GM23338 (cell line): ENCODE measurements around the gene MARCOL. TPM values are rescaled to one million over a fixed set of nuclear protein-coding genes. Genes with fewer than 3 reads are reported as not detected.

Experiments used
- ATAC-seq: fragments of 200-7000 bp; cut with Tn5 transposase; 3 replicates; pipeline ENCODE4 v1.9.1; 2020
- DNase-seq: peaks from one replicate; pipeline ENCODE4 v3.0.0-alpha.2; 2015; ENCODE audit warnings: low spot score
- H2AFZ ChIP-seq: fragments of 200-600 bp; sonication (generic); 2 replicates; pipeline ENCODE4 v1.8.0; 2016; ENCODE audit warnings: antibody characterized with exemption, mild to moderate bottlenecking, moderate library complexity
- H3F3A ChIP-seq: fragments of 200-600 bp; sonication (generic); replicated peaks from 2 replicates; pipeline ENCODE4 v1.8.0; 2017; ENCODE audit warnings: antibody characterized with exemption, mixed run types, low read depth
- H3K27ac ChIP-seq: fragments of 200-600 bp; sonication (generic); 2 replicates; pipeline ENCODE4 v1.6.1; 2016; ENCODE audit warnings: low read depth
- H3K27me3 ChIP-seq: fragments of 200-600 bp; sonication (generic); 2 replicates; pipeline ENCODE4 v1.8.0; 2016; ENCODE audit warnings: mild to moderate bottlenecking, mixed run types, moderate library complexity; ENCODE audit not compliant: insufficient read depth
- H3K36me3 ChIP-seq: fragments of 200-600 bp; sonication (generic); 2 replicates; pipeline ENCODE4 v1.8.0; 2016; ENCODE audit warnings: mild to moderate bottlenecking; ENCODE audit not compliant: insufficient read depth
- H3K4me1 ChIP-seq: fragments of 200-600 bp; sonication (generic); 2 replicates; pipeline ENCODE4 v1.8.0; 2016; ENCODE audit warnings: mild to moderate bottlenecking, moderate library complexity; ENCODE audit not compliant: insufficient read depth
- H3K4me2 ChIP-seq: fragments of 200-600 bp; sonication (generic); 2 replicates; pipeline ENCODE4 v1.7.1; 2017; ENCODE audit warnings: mixed run types
- H3K4me3 ChIP-seq: fragments of 200-600 bp; sonication (generic); 2 replicates; pipeline ENCODE4 v1.6.1; 2016; ENCODE audit warnings: mixed run types
- H3K79me2 ChIP-seq: fragments of 200-600 bp; sonication (generic); replicated peaks from 2 replicates; pipeline ENCODE4 v1.8.0; 2017; ENCODE audit warnings: mild to moderate bottlenecking; ENCODE audit not compliant: insufficient read depth
- H3K9me2 ChIP-seq: fragments of 200-600 bp; sonication (generic); 2 replicates; pipeline ENCODE4 v1.8.0; 2017; ENCODE audit not compliant: insufficient read depth
- H4K20me1 ChIP-seq: fragments of 200-600 bp; sonication (generic); replicated peaks from 2 replicates; pipeline ENCODE4 v1.8.0; 2017; ENCODE audit warnings: mild to moderate bottlenecking; ENCODE audit not compliant: insufficient read depth
- H3K27ac Mint-ChIP-seq: 2 replicates; pipeline ENCODE4 v1.8.0; 2020; ENCODE audit warnings: inconsistent platforms, mild to moderate bottlenecking, moderate library complexity, mixed read lengths
- H3K27me3 Mint-ChIP-seq: 3 replicates; pipeline ENCODE4 v1.8.0; 2022; ENCODE audit warnings: low read depth, mild to moderate bottlenecking, moderate library complexity, mixed read lengths, inconsistent platforms; ENCODE audit not compliant: insufficient read depth, poor library complexity
- H3K36me3 Mint-ChIP-seq: 3 replicates; pipeline ENCODE4 v1.8.0; 2021; ENCODE audit warnings: low read depth, mild to moderate bottlenecking, inconsistent platforms, moderate library complexity, mixed read lengths
- H3K4me1 Mint-ChIP-seq: 3 replicates; pipeline ENCODE4 v1.8.0; 2020; ENCODE audit warnings: mild to moderate bottlenecking, inconsistent platforms, mixed read lengths
- H3K4me3 Mint-ChIP-seq: 3 replicates; pipeline ENCODE4 v1.8.0; 2021; ENCODE audit warnings: moderate library complexity, mild to moderate bottlenecking, inconsistent platforms, mixed read lengths
- H3K9me3 Mint-ChIP-seq: 3 replicates; pipeline ENCODE4 v1.8.0; 2020; ENCODE audit warnings: moderate library complexity, mild to moderate bottlenecking, inconsistent platforms, mixed read lengths
- CREB1 ChIP-seq: fragments of 250-450 bp; sonication (Bioruptor Pico); IDR thresholded peaks from 2 replicates; pipeline ENCODE4 v1.5.0; 2020; ENCODE audit warnings: low read depth, mild to moderate bottlenecking, moderate library complexity
- ETS1 ChIP-seq: IDR thresholded peaks from 2 replicates; pipeline ENCODE4 v1.6.1; 2016; ENCODE audit warnings: antibody characterized with exemption
- EZH2phosphoT487 ChIP-seq: fragments of 200-600 bp; sonication (generic); IDR thresholded peaks from one replicate; pipeline ENCODE4 v1.8.1; 2018; ENCODE audit warnings: antibody characterized with exemption; ENCODE audit not compliant: unreplicated experiment
- JUNB ChIP-seq: IDR thresholded peaks from one replicate; pipeline ENCODE4 v1.6.1; 2016; ENCODE audit warnings: antibody characterized with exemption; ENCODE audit not compliant: unreplicated experiment
- NANOG ChIP-seq: IDR thresholded peaks from 2 replicates; pipeline ENCODE4 v1.6.1; 2016; ENCODE audit warnings: antibody characterized with exemption, borderline replicate concordance
- POLR2AphosphoS5 ChIP-seq: IDR thresholded peaks from 2 replicates; pipeline ENCODE4 v1.6.1; 2016; ENCODE audit warnings: antibody characterized with exemption, low read depth
- REST ChIP-seq: IDR thresholded peaks from one replicate; pipeline ENCODE4 v1.6.1; 2018; ENCODE audit warnings: antibody characterized with exemption; ENCODE audit not compliant: unreplicated experiment
- STAT1 ChIP-seq: IDR thresholded peaks from one replicate; pipeline ENCODE4 v1.6.1; 2016; ENCODE audit warnings: antibody characterized with exemption; ENCODE audit not compliant: unreplicated experiment
- ZNF114 ChIP-seq: fragments of 250-450 bp; sonication (Bioruptor Pico); IDR thresholded peaks from 2 replicates; pipeline ENCODE4 v1.5.0; 2020; ENCODE audit warnings: mild to moderate bottlenecking, moderate library complexity
- polyA plus RNA-seq: library from polyadenylated mRNA; unstranded; fragments of >200 nt; fragmentation: Nextera tagmentation; extraction: Ambion mirVana; gene quantifications from 2 replicates; pipeline ENCODE4 v1.2.1, GENCODE V29; 2016
- total RNA-seq: library from RNA; depleted of rRNA; stranded (reverse); fragments of >200 nt; shearing (Covaris generic); gene quantifications from 2 replicates; pipeline ENCODE4 v1.2.3, GENCODE V29; 2014
- TF ChIP-seq, protein P1 (sequence below), 2 experiments: fragments of 200-600 bp in 1 of 2; sonication (generic) in 1 of 2; conservative IDR thresholded peaks; 2 replicates each; pipeline versions ENCODE4 v1.5.1 to v1.6.1; 2016 to 2017; ENCODE audit warnings: antibody characterized with exemption in 2 of 2, low read depth in 2 of 2, mild to moderate bottlenecking in 2 of 2, moderate library complexity in 1 of 2

Gene MARCOL
- total and polyA plus RNA-seq, 2 experiments from 2014 or later = not detected

DNA sequence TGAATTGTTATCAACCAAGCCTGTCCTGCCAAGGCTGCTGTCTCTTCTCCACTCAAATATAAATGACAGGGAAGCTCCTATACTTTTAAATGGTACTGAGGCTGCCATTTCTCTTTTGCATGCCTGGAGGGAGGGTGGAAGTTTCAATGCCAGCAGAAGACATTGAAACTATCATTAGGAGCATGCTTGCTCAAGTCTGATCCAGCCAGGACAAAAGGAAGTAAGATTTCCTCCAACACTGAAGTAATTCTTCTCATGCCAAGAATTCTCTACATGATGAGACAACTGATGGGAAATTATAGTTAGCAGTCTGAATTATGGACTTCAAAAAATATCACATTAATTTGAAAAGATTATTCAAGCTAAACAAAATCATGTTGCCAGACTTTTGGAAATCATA, 30.1 kb upstream of the MARCOL start:
- TF ChIP-seq ZNF114 (CRISPR knock-in tag) = no peak
- no peak for TF ChIP-seq POLR2AphosphoS5
- TF ChIP-seq JUNB = no peak
- no peak for TF ChIP-seq STAT1
- TF ChIP-seq, protein P1, sequence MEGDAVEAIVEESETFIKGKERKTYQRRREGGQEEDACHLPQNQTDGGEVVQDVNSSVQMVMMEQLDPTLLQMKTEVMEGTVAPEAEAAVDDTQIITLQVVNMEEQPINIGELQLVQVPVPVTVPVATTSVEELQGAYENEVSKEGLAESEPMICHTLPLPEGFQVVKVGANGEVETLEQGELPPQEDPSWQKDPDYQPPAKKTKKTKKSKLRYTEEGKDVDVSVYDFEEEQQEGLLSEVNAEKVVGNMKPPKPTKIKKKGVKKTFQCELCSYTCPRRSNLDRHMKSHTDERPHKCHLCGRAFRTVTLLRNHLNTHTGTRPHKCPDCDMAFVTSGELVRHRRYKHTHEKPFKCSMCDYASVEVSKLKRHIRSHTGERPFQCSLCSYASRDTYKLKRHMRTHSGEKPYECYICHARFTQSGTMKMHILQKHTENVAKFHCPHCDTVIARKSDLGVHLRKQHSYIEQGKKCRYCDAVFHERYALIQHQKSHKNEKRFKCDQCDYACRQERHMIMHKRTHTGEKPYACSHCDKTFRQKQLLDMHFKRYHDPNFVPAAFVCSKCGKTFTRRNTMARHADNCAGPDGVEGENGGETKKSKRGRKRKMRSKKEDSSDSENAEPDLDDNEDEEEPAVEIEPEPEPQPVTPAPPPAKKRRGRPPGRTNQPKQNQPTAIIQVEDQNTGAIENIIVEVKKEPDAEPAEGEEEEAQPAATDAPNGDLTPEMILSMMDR (conservative IDR thresholded peaks at IDR 0.05; ENCODE audit: low read depth in 2 of 2) = no peak
- TF ChIP-seq EZH2phosphoT487 = no peak

DNA sequence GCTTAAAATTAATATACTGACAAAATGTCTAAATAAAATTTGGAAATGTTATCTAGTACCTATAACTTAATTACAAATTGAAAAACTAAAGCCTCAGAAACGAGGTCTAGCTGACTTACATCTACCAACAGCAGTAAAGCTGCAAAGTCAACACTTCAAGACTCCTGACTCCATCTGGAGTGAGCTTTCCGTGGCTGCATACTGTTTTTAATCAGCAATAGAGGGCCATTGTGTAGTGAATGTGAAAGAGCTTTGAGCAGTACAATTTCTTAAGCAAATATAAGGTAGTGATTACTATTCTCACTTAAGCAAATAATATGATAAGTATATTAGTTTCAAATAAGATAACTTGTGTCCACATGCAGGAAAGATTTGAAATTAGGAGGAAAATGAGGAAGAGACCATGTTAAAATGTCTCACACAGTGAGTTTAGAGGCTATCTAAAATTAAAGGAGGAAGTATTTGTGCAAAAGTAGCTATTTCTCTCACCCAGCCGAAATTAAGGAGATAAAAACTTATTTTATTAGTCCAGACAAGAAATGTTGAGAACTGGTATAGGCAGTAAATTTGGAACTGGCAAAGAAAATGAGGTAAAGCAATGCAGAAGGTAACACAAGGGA, 29.1 kb upstream of the MARCOL start:
- Histone ChIP-seq H3K27me3 (no peaks in the 10 kb centered on the region), H3F3A (no peaks in the 10 kb centered on the region), H2AFZ (no peak overlapping the region), H3K79me2 (no peaks in the 10 kb centered on the region), H3K4me1 (no peaks in the 10 kb centered on the region), H3K9me2 (no peaks in the 10 kb centered on the region), H3K4me3 (no peak overlapping the region), H3K27ac (no peak overlapping the region), H3K36me3 (no peaks in the 10 kb centered on the region), H3K4me2 (no peak overlapping the region), H4K20me1 (no peaks in the 10 kb centered on the region)
- H3K4me1 Mint-ChIP-seq = no peaks in the 10 kb centered on the region
- H3K27ac Mint-ChIP-seq = no peak overlapping the region
- H3K9me3 Mint-ChIP-seq = no peaks in the 10 kb centered on the region
- no peak overlapping the region for H3K4me3 Mint-ChIP-seq
- no peak for DNase-seq
- no peaks in the 10 kb centered on the region for H3K36me3 Mint-ChIP-seq
- no peak for ATAC-seq
- H3K27me3 Mint-ChIP-seq = no peaks in the 10 kb centered on the region
- TF ChIP-seq JUNB (no peak), NANOG (no peak), POLR2AphosphoS5 (no peak), REST (no peak), EZH2phosphoT487 (no peak), STAT1 (no peak), ZNF114 (CRISPR knock-in tag) (no peak), ETS1 (no peak), CREB1 (CRISPR knock-in tag) (no peak)

More for the DNA sequence above, 30.1 kb upstream of the MARCOL start:
- Mint-ChIP-seq H3K36me3 (no peaks in the 10 kb centered on the region), H3K27ac (no peak overlapping the region), H3K9me3 (no peaks in the 10 kb centered on the region), H3K4me1 (no peaks in the 10 kb centered on the region), H3K27me3 (no peaks in the 10 kb centered on the region), H3K4me3 (no peak overlapping the region)
- DNase-seq = no peak
- Histone ChIP-seq H3F3A (no peaks in the 10 kb centered on the region), H3K36me3 (no peaks in the 10 kb centered on the region), H3K79me2 (no peaks in the 10 kb centered on the region), H3K4me1 (no peaks in the 10 kb centered on the region), H3K27me3 (no peaks in the 10 kb centered on the region), H3K9me2 (no peaks in the 10 kb centered on the region), H2AFZ (no peak overlapping the region), H4K20me1 (no peaks in the 10 kb centered on the region), H3K27ac (no peak overlapping the region), H3K4me2 (no peak overlapping the region), H3K4me3 (no peak overlapping the region)
- no peak for ATAC-seq
